A673 (cell line): Measurements from ENCODE around the gene UBR4. TPM values are rescaled to one million over a fixed set of nuclear protein-coding genes. Genes with fewer than 3 reads are reported as not detected.

Experiments
- BruUV-seq: library from RNA; stranded (reverse); fragments of 400-500 nt; replicated peaks from 2 replicates; lab custom pipeline; 2021; lab: Mats Ljungman, UMichigan
- CTCF ChIA-PET: fragments of 300-600 bp; sonication (Branson Sonifier 250); formaldehyde crosslinking; loops from one replicate; lab custom pipeline; 2022; ENCODE audit warnings: antibody characterized with exemption; lab: Charles Lee
- POLR2A ChIA-PET: fragments of 300-600 bp; sonication (Branson Sonifier 250); formaldehyde crosslinking; loops from one replicate; lab custom pipeline; 2022; ENCODE audit warnings: antibody characterized with exemption; ENCODE audit not compliant: low non-redundant PET; lab: Charles Lee
- DNase-seq: peaks from one replicate; pipeline ENCODE4 v3.0.0-alpha.2; 2015; ENCODE audit warnings: low spot score
- H3K27ac ChIP-seq: fragments of 200-600 bp; sonication (generic); 2 replicates; pipeline ENCODE4 v1.5.1; 2016; ENCODE audit warnings: mixed run types, low read depth, mild to moderate bottlenecking, mixed read lengths, antibody characterized with exemption, low read length; ENCODE audit not compliant: poor library complexity, severe bottlenecking
- H3K27me3 ChIP-seq: fragments of 200-600 bp; sonication (generic); replicated peaks from 2 replicates; pipeline ENCODE4 v1.6.1; 2017; ENCODE audit warnings: mixed run types, low read depth, mild to moderate bottlenecking, mixed read lengths, antibody characterized with exemption, low read length; ENCODE audit not compliant: insufficient read depth, poor library complexity
- H3K36me3 ChIP-seq: fragments of 200-600 bp; sonication (generic); 2 replicates; pipeline ENCODE4 v1.6.1; 2016; ENCODE audit warnings: mixed run types, mild to moderate bottlenecking, mixed read lengths, antibody characterized with exemption, low read length; ENCODE audit not compliant: insufficient read depth, poor library complexity, severe bottlenecking
- H3K4me1 ChIP-seq: fragments of 200-600 bp; sonication (generic); 2 replicates; pipeline ENCODE4 v1.6.1; 2017; ENCODE audit warnings: mixed run types, mild to moderate bottlenecking, mixed read lengths, antibody characterized with exemption, low read length; ENCODE audit not compliant: insufficient read depth, poor library complexity, severe bottlenecking
- H3K4me3 ChIP-seq: fragments of 200-600 bp; sonication (generic); 2 replicates; pipeline ENCODE4 v1.5.1; 2016; ENCODE audit warnings: low read depth, mixed run types, mild to moderate bottlenecking, mixed read lengths, low read length; ENCODE audit not compliant: poor library complexity, severe bottlenecking
- H3K9me3 ChIP-seq: fragments of 200-600 bp; sonication (generic); 2 replicates; pipeline ENCODE4 v1.6.1; 2016; ENCODE audit warnings: mixed run types, low read depth, mild to moderate bottlenecking, mixed read lengths, antibody characterized with exemption, low read length; ENCODE audit not compliant: poor library complexity, severe bottlenecking
- EZH2 ChIP-seq: fragments of 200-600 bp; sonication (generic); IDR thresholded peaks from 2 replicates; pipeline ENCODE4 v1.6.1; 2017; ENCODE audit warnings: borderline replicate concordance, low read depth, mild to moderate bottlenecking, mixed read lengths, antibody characterized with exemption, low read length; ENCODE audit not compliant: poor library complexity, severe bottlenecking
- intact Hi-C: fragments of 100-400 bp; cut with micrococcal nuclease; formaldehyde crosslinking; loops from one replicate; pipeline ENCODE4 v1.10.0; 2022; ENCODE audit not compliant: unreplicated experiment
- total RNA-seq: library from RNA; stranded (reverse); gene quantifications from 2 replicates; pipeline ENCODE4 v1.2.3, GENCODE V29; 2021
- TF ChIP-seq, protein P1 (sequence below): fragments of 300-800, 200-600 bp; sonication (generic); conservative IDR thresholded peaks from 2 replicates; pipeline ENCODE4 v1.5.1; 2017; ENCODE audit warnings: low read depth, mild to moderate bottlenecking, antibody characterized with exemption, low read length, moderate library complexity, mixed read lengths

The UBR4 gene
- total RNA-seq, 1 experiment from 2014 or later, result 214 TPM

DNA sequence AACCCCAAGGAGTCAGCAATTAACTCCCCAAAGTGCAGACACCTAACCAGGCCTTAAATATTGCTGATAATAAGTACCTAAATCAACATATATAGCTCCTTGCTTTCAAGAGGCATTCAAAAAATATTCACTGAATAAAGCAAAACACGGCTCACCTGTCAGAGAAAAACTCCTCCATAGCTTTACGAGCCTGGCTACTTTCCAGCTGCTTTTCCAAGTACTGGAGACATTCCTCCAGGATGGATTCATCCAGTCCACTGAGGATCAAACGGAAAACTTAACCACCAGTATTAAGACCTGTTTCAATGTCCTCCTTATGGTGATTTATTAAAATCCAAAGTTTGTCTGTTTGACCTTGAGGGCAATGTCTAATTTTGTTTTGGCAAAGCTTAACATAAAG lies 44.6 kb downstream of the UBR4 start:
- H3K27ac ChIP-seq, result no peak overlapping the region
- H3K4me3 ChIP-seq, result no peak overlapping the region
- no peaks in the 10 kb centered on the region for H3K4me1 ChIP-seq
- no peak for TF ChIP-seq EZH2
- TF ChIP-seq, protein P1, sequence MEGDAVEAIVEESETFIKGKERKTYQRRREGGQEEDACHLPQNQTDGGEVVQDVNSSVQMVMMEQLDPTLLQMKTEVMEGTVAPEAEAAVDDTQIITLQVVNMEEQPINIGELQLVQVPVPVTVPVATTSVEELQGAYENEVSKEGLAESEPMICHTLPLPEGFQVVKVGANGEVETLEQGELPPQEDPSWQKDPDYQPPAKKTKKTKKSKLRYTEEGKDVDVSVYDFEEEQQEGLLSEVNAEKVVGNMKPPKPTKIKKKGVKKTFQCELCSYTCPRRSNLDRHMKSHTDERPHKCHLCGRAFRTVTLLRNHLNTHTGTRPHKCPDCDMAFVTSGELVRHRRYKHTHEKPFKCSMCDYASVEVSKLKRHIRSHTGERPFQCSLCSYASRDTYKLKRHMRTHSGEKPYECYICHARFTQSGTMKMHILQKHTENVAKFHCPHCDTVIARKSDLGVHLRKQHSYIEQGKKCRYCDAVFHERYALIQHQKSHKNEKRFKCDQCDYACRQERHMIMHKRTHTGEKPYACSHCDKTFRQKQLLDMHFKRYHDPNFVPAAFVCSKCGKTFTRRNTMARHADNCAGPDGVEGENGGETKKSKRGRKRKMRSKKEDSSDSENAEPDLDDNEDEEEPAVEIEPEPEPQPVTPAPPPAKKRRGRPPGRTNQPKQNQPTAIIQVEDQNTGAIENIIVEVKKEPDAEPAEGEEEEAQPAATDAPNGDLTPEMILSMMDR, result no peak
- intact Hi-C loops, result loop anchor here (10.0 kb wide), 1 partner anchor 51 kb away; no protein-coding TSS in a partner anchor
- no TSS peak for BruUV-seq
- H3K27me3 ChIP-seq, result no peaks in the 10 kb centered on the region
- DNase-seq, result no peak
- POLR2A ChIA-PET, result no interaction called here
- no peaks in the 10 kb centered on the region for H3K9me3 ChIP-seq
- peaks cover 98% of the 10 kb centered on the region for H3K36me3 ChIP-seq
- CTCF ChIA-PET, result interaction anchor here (0.7 to 1.1 kb wide), 2 partner anchors 36 to 252 kb away, joined by 3 read pairs; no protein-coding TSS in a partner anchor

DNA sequence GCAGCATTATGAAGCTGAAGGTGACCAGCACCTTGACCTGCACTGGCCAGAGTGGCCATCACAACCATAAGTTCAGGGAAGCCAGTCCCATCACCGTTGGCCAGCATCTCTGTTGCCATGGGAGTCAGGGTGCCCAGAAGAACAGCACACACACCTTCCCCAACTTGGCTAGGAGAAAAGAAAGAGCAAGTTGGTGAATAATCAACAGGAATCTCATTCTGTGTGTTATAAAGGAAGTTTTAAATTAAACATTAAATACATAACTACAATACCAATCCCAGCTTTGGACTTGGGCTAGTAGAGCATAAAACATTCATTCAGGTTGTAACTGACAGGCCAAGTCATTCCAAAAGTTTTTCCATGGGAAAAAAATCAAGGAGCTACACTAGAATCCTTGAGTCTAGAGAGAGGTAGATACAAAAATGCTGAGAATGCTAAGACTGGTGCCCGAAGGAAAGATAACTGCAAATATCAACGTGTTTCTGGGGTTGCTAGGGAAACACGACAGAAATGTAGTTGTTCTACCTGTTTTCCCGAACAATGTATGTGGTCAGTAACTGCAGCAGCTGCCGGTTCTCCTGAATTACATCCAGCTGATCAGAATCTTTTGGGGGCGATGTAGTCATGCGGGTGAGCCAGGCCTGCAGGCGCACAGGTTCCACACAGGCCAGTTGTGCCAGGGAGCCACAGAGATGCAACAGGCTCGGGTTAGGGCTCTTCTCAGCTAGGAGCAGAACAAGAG lies 45.6 kb downstream of the UBR4 start:
- POLR2A ChIA-PET, result no interaction called here
- Histone ChIP-seq H3K27me3 (no peaks in the 10 kb centered on the region), H3K9me3 (no peaks in the 10 kb centered on the region), H3K4me3 (no peak overlapping the region), H3K4me1 (no peaks in the 10 kb centered on the region), H3K36me3 (peaks cover 98% of the 10 kb centered on the region), H3K27ac (no peak overlapping the region)
- no TSS peak for BruUV-seq
- TF ChIP-seq, protein P1, result no peak
- TF ChIP-seq EZH2, result no peak
- CTCF ChIA-PET, result no interaction called here
- no peak for DNase-seq
- intact Hi-C loops, result loop anchor here (10.0 kb wide), 1 partner anchor 50 kb away; no protein-coding TSS in a partner anchor

DNA sequence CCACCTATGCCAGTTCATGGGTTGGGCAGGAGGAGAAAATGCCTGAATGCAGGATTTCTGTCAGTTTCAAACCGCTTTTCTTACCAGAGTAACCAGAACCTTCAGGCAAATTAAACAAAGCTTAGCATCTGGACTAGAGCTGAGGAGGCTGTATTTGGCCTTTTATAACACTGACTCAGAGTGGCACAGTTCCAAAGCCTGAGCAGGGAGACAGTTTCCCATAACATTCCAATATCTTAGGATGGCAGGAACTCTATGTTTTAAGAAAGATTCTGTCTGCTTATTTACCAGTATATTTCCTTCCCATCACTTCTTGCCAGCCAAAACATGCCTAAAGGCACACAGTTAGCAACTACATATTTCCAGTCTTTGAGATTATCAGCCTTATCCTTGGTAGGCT lies 46.8 kb downstream of the UBR4 start:
- Histone ChIP-seq H3K36me3 (peaks cover 100% of the 10 kb centered on the region), H3K4me1 (no peaks in the 10 kb centered on the region), H3K4me3 (no peak overlapping the region), H3K9me3 (no peaks in the 10 kb centered on the region), H3K27me3 (no peaks in the 10 kb centered on the region), H3K27ac (no peak overlapping the region)
- no peak for TF ChIP-seq EZH2
- TF ChIP-seq, protein P1, result no peak
- CTCF ChIA-PET, result no interaction called here
- no TSS peak for BruUV-seq
- intact Hi-C loops, result loop anchor here (10.0 kb wide), 1 partner anchor 48 kb away; no protein-coding TSS in a partner anchor
- POLR2A ChIA-PET, result no interaction called here
- no peak for DNase-seq
